ENCODE data around the gene C3orf20.

DNA sequence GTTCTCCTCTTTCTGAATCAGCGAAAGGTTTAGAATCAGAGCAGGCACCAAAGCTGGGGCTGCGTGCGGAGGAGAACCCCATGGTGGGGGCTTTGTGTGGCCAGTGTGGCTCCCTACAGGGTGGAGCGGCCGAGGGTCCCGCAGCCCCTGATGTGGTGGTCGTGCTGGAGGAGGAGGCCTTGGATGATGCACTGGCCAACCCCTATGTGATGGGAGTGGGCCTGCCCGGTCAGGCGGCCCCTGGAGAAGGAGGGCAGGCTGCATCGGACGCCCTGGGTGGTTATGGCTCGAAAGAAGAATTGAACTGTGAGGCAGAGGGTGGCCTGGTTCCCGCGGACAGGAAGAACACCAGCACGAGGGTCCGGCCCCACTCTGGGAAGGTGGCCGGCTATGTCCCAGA is 145.2 kb downstream of the C3orf20 start:
- TF ChIP-seq, protein P1, sequence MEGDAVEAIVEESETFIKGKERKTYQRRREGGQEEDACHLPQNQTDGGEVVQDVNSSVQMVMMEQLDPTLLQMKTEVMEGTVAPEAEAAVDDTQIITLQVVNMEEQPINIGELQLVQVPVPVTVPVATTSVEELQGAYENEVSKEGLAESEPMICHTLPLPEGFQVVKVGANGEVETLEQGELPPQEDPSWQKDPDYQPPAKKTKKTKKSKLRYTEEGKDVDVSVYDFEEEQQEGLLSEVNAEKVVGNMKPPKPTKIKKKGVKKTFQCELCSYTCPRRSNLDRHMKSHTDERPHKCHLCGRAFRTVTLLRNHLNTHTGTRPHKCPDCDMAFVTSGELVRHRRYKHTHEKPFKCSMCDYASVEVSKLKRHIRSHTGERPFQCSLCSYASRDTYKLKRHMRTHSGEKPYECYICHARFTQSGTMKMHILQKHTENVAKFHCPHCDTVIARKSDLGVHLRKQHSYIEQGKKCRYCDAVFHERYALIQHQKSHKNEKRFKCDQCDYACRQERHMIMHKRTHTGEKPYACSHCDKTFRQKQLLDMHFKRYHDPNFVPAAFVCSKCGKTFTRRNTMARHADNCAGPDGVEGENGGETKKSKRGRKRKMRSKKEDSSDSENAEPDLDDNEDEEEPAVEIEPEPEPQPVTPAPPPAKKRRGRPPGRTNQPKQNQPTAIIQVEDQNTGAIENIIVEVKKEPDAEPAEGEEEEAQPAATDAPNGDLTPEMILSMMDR (IDR thresholded peaks at IDR 0.05), result no peak
- no peak for TF ChIP-seq POLR2A (IDR thresholded peaks at IDR 0.05)
